NB4 (cell line): ENCODE results near the gene ZNF227.
A peak's percentile ranks its signal among the peaks of the same experiment; 100 is the strongest.

Experiments
- POLR2A ChIP-seq: IDR thresholded peaks from 2 replicates; pipeline ENCODE4 v1.6.1; 2011; ENCODE audit warnings: mild to moderate bottlenecking; ENCODE audit not compliant: insufficient read length; ENCODE audit errors: extremely low read depth
- TF ChIP-seq, protein P1 (sequence below): IDR thresholded peaks from one replicate; pipeline ENCODE4 v1.5.1; 2012; ENCODE audit warnings: low read depth, low read length
- TF ChIP-seq, protein P2 (sequence below): IDR thresholded peaks from 2 replicates; pipeline ENCODE4 v1.6.1; 2011; ENCODE audit warnings: low read depth, low read length

DNA sequence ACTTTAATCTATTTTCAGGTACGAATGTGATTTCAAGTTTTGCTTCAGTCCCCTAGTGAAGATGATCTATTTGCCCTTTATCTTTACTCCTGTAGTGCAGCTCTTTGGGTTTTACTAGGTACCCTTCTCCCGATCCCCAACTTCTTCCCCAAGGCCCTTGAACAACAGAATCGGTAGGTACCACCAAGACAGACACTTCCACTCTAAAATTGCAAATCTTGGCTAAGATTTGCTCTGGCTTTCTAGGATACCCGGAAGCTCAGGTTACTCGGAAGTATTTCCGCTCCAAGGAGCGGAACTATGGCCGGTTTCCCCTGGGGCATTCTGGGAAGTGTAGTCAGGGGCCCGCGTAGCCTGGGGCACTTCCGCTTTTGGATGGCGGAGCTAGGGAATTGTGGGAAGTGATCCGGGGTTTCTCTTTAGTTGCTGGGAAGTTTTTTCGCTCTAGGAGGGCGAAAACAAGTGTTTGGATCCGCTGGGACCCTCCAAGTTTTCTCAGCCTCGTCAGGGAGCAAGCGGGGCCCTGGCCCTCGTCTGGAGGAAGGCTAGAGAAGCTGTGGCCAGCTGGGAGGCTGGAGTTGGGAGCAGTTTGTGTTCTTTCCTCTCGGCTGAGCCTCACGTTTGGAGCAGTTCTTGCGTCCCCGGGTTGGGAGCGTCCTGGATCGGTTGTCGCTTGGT lies 5.1 kb upstream of the ZNF227 start:
- TF ChIP-seq, protein P1, sequence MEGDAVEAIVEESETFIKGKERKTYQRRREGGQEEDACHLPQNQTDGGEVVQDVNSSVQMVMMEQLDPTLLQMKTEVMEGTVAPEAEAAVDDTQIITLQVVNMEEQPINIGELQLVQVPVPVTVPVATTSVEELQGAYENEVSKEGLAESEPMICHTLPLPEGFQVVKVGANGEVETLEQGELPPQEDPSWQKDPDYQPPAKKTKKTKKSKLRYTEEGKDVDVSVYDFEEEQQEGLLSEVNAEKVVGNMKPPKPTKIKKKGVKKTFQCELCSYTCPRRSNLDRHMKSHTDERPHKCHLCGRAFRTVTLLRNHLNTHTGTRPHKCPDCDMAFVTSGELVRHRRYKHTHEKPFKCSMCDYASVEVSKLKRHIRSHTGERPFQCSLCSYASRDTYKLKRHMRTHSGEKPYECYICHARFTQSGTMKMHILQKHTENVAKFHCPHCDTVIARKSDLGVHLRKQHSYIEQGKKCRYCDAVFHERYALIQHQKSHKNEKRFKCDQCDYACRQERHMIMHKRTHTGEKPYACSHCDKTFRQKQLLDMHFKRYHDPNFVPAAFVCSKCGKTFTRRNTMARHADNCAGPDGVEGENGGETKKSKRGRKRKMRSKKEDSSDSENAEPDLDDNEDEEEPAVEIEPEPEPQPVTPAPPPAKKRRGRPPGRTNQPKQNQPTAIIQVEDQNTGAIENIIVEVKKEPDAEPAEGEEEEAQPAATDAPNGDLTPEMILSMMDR = no peak
- TF ChIP-seq, protein P2, sequence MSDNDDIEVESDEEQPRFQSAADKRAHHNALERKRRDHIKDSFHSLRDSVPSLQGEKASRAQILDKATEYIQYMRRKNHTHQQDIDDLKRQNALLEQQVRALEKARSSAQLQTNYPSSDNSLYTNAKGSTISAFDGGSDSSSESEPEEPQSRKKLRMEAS = no peak
- TF ChIP-seq POLR2A = peak; percentile 17
